Measurements from ENCODE around the gene EPSTI1. TPM values are rescaled to one million over a fixed set of nuclear protein-coding genes. Genes with fewer than 3 reads are reported as not detected.
A peak's percentile ranks its signal among the peaks of the same experiment; 100 is the strongest.

EPSTI1 gene
- polyA plus RNA-seq, 2 of the 4 experiments (the other 2 are of a cell fraction) = 0.05 to 0.10 TPM

DNA sequence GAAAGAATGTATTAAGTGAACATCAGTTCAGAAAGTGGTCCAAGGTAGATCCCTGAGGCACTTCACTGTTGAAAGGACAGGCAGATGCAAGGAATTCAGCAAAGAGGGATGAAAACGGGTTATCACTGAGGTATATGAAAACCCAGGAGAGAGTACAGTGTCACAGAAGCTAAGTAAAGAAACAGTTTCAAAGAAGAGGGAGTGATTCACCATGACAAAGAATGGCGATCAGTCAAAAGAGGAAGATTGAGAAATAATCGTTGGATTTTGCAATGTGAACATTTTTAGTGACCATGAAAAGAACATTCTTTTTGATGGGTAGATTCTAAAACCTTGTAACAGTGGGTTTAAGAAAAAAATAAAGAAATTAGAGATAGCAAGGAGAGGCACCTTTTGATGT lies 99.3 kb downstream of the EPSTI1 start:
- ChIA-PET POLR2A (no interaction called here), CTCF (no interaction called here)
- peak overlapping the region; percentile 56 for H3K4me2 ChIP-seq
- FAIRE-seq = no peak
- TF ChIP-seq FOSL2 (IDR thresholded peaks at IDR 0.05) = no peak
- TF ChIP-seq FOSL2 (CRISPR knock-in tag; IDR thresholded peaks at IDR 0.05) = 0 out of 2 replicates have a peak, but pooled peaks have one; percentile 11
- no peak for TF ChIP-seq CHD4 (IDR thresholded peaks at IDR 0.05; ENCODE audit: borderline replicate concordance)
- TF ChIP-seq, protein P1, sequence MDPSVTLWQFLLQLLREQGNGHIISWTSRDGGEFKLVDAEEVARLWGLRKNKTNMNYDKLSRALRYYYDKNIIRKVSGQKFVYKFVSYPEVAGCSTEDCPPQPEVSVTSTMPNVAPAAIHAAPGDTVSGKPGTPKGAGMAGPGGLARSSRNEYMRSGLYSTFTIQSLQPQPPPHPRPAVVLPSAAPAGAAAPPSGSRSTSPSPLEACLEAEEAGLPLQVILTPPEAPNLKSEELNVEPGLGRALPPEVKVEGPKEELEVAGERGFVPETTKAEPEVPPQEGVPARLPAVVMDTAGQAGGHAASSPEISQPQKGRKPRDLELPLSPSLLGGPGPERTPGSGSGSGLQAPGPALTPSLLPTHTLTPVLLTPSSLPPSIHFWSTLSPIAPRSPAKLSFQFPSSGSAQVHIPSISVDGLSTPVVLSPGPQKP (IDR thresholded peaks at IDR 0.05; ENCODE audit: low read depth, low read length) = no peak
- peak; percentile 13 to 33; a peak in 1 of 4 replicates for TF ChIP-seq CEBPB (IDR thresholded peaks at IDR 0.05)
- peaks cover 30% of the 10 kb centered on the region for H3K4me1 ChIP-seq
- no peak overlapping the region for H3K4me3 ChIP-seq
- WGBS (ENCODE audit: missing lambda C conversion rate) = 3% methylated on average over 3 of the region's 3 CpGs
- DNase-seq (ENCODE audit: low read depth in 1 of 2, low spot score in 1 of 2) = no peak
- peak overlapping the region; percentile 47 to 61; a peak in 4 of 6 replicates for H3K27ac ChIP-seq
- no peaks in the 10 kb centered on the region for H3K9me3 ChIP-seq
- ATAC-seq = no peak

DNA sequence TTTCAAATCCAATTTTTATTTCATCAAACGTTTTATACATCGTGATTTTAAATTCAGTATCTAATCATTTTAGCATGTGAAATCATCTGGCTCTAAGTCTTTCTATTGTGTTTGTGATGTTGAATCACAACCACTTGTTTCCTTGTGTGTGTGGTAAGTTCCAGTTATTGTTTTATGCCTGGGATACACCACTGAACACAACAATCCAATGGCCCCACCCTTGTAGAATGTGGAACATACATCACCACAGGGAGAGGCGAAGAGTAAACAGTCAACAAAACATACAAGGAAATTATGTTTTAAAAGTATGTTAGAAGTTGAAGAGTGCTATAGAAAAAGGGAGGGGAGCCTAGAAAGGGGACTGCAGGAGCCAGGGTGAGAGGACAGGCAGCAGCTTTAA lies 100.5 kb downstream of the EPSTI1 start:
- 76% methylated on average over 3 of the region's 3 CpGs for WGBS (ENCODE audit: missing lambda C conversion rate)
- H3K9me3 ChIP-seq = no peaks in the 10 kb centered on the region
- TF ChIP-seq ZNF302 (CRISPR knock-in tag; IDR thresholded peaks at IDR 0.05) (no peak), CHD2 (IDR thresholded peaks at IDR 0.05; ENCODE audit: low read length, partially characterized antibody) (no peak), HEYL (CRISPR knock-in tag; IDR thresholded peaks at IDR 0.05) (no peak), MYC (IDR thresholded peaks at IDR 0.05; ENCODE audit: borderline replicate concordance, low read length) (no peak), ZSCAN20 (CRISPR knock-in tag; IDR thresholded peaks at IDR 0.05) (no peak), MAZ (IDR thresholded peaks at IDR 0.05; ENCODE audit: borderline replicate concordance, low read depth, low read length) (no peak), HOXB13 (CRISPR knock-in tag; IDR thresholded peaks at IDR 0.05; ENCODE audit: low read depth) (no peak), FOSL2 (IDR thresholded peaks at IDR 0.05) (no peak), FOSL2 (CRISPR knock-in tag; IDR thresholded peaks at IDR 0.05) (no peak), POLR2AphosphoS2 (conservative IDR thresholded peaks at IDR 0.05; ENCODE audit: low read length) (no peak)
- TF ChIP-seq, protein P2, sequence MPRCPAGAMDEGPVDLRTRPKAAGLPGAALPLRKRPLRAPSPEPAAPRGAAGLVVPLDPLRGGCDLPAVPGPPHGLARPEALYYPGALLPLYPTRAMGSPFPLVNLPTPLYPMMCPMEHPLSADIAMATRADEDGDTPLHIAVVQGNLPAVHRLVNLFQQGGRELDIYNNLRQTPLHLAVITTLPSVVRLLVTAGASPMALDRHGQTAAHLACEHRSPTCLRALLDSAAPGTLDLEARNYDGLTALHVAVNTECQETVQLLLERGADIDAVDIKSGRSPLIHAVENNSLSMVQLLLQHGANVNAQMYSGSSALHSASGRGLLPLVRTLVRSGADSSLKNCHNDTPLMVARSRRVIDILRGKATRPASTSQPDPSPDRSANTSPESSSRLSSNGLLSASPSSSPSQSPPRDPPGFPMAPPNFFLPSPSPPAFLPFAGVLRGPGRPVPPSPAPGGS (IDR thresholded peaks at IDR 0.05) = no peak
- no peak for ATAC-seq
- ChIA-PET POLR2A (no interaction called here), CTCF (no interaction called here)
- FAIRE-seq = no peak
- DNase-seq (ENCODE audit: low read depth in 1 of 2, low spot score in 1 of 2) = no peak
- H3K4me3 ChIP-seq = no peak overlapping the region
- peak overlapping the region; percentile 56; the same call in 2 of the 3 replicates for H3K4me2 ChIP-seq
- H3K27ac ChIP-seq = peak overlapping the region; percentile 22 to 43; a peak in 4 of 6 replicates
- peaks cover 30% of the 10 kb centered on the region for H3K4me1 ChIP-seq

DNA sequence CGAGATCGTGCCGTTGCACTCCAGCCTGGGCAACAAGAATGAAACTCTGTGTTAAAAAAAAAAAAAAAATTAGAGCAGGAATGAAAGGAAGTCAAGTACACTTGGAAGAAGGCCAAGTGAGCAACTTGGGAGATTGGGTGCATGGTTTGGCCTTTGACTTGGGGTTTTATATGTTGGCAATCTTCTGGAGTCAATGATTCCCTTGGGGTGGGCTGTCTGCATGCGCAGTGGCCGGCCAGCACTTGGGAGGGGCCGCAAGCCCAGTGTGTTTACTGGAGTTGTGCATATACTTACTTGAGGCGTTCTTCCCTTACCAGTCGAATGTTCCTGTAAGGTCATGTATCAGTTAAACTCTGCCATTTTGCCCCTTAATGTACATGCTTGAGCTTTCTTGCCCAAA lies 106.7 kb downstream of the EPSTI1 start:
- POLR2A ChIA-PET = no interaction called here
- Histone ChIP-seq H3K9me3 (no peaks in the 10 kb centered on the region), H3K4me2 (no peak overlapping the region), H3K27ac (no peak overlapping the region), H3K4me3 (no peak overlapping the region), H3K4me1 (no peaks in the 10 kb centered on the region)
- DNase-seq (ENCODE audit: low read depth in 1 of 2, low spot score in 1 of 2) (no peak), FAIRE-seq (no peak), ATAC-seq (no peak)
- no peak for TF ChIP-seq NPAS2 (CRISPR knock-in tag; IDR thresholded peaks at IDR 0.05; ENCODE audit: borderline replicate concordance)
- CTCF ChIA-PET = no interaction called here
- 80% methylated on average over 8 of the region's 8 CpGs for WGBS (ENCODE audit: missing lambda C conversion rate)

DNA sequence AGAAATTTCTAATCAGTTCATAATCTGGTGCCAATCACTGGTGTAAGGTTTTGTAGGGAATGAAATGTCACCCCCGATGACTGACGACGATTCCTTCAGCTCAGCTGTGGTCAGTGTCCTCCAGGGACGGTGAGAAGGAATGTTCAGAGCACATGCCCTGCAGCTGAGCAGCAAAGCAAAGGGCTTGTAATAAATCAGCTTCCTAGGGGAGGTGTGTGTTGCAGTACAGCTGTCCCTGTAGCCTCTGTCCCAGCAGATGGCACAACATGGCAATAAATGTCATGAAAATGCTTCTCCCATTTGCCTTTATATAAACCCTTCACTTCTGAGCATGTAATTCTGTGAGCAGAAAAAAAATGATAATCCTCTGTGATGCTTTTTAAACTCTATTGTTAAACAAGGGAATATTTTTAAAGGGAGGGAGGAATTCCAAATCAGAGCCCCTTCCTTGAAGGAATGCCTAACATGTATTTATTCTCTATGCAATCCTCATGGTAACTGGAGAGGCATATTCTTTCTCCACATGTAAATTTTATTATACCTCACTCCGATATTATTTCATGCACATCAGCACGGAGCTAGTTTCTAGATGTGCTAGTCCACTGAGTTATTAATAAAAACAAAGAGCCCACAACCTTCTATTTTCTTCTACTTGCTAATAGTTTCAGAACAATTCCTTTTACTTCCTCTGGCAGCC lies 108.1 kb downstream of the EPSTI1 start:
- TF ChIP-seq KDM5A (IDR thresholded peaks at IDR 0.05) (no peak), MAFK (IDR thresholded peaks at IDR 0.05; ENCODE audit: partially characterized antibody) (no peak), RAD21 (conservative IDR thresholded peaks at IDR 0.05 in 1 of 2, IDR thresholded peaks at IDR 0.05 in 1 of 2) (peak; percentile 26 to 49), SMC3 (IDR thresholded peaks at IDR 0.05) (peak; percentile 29; the same call in 2 of the 3 replicates), CEBPB (IDR thresholded peaks at IDR 0.05) (no peak), CHD4 (IDR thresholded peaks at IDR 0.05; ENCODE audit: borderline replicate concordance) (no peak), RARB (CRISPR knock-in tag; IDR thresholded peaks at IDR 0.05) (no peak)
- TF ChIP-seq, protein P3, sequence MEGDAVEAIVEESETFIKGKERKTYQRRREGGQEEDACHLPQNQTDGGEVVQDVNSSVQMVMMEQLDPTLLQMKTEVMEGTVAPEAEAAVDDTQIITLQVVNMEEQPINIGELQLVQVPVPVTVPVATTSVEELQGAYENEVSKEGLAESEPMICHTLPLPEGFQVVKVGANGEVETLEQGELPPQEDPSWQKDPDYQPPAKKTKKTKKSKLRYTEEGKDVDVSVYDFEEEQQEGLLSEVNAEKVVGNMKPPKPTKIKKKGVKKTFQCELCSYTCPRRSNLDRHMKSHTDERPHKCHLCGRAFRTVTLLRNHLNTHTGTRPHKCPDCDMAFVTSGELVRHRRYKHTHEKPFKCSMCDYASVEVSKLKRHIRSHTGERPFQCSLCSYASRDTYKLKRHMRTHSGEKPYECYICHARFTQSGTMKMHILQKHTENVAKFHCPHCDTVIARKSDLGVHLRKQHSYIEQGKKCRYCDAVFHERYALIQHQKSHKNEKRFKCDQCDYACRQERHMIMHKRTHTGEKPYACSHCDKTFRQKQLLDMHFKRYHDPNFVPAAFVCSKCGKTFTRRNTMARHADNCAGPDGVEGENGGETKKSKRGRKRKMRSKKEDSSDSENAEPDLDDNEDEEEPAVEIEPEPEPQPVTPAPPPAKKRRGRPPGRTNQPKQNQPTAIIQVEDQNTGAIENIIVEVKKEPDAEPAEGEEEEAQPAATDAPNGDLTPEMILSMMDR (IDR thresholded peaks at IDR 0.05) = peak; percentile 20; the same call in 1 of the 3 replicates
- TF ChIP-seq, protein P4, sequence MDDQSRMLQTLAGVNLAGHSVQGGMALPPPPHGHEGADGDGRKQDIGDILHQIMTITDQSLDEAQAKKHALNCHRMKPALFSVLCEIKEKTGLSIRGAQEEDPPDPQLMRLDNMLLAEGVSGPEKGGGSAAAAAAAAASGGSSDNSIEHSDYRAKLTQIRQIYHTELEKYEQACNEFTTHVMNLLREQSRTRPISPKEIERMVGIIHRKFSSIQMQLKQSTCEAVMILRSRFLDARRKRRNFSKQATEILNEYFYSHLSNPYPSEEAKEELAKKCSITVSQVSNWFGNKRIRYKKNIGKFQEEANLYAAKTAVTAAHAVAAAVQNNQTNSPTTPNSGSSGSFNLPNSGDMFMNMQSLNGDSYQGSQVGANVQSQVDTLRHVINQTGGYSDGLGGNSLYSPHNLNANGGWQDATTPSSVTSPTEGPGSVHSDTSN (IDR thresholded peaks at IDR 0.05) = no peak
- 45% methylated on average over 6 of the region's 6 CpGs for WGBS (ENCODE audit: missing lambda C conversion rate)
- H3K4me1 ChIP-seq = no peaks in the 10 kb centered on the region
- ATAC-seq = peak in 1 of 2 experiments; percentile 64; a peak in 1 of 6 replicates
- no peak for FAIRE-seq
- no peaks in the 10 kb centered on the region for H3K9me3 ChIP-seq
- CTCF ChIA-PET = interaction anchor here (0.9 to 1.4 kb wide), 2 partner anchors 905 to 921 kb away, joined by 3 to 4 read pairs; no protein-coding TSS in a partner anchor
- POLR2A ChIA-PET = no interaction called here
- H3K4me3 ChIP-seq = no peak overlapping the region
- no peak overlapping the region for H3K4me2 ChIP-seq
- no peak overlapping the region for H3K27ac ChIP-seq
- peak in 1 of 2 experiments; percentile 21 for DNase-seq (ENCODE audit: low read depth in 1 of 2, low spot score in 1 of 2)

Measured in A549 (cell line).